Ammon's horn (tissue), 1 donor: ENCODE results near the gene EEPD1.

Experiments used
- DNase-seq: peaks from one replicate; pipeline ENCODE4 v3.0.0-alpha.2; 2016; ENCODE audit warnings: low spot score

Gene EEPD1

GRCh38 chr7:36300696-36301350 lies 147.8 kb downstream of the EEPD1 start:
- no peak for DNase-seq

GRCh38 chr7:36301914-36302771 lies 149.1 kb downstream of the EEPD1 start:
- DNase-seq, result no peak

DNA sequence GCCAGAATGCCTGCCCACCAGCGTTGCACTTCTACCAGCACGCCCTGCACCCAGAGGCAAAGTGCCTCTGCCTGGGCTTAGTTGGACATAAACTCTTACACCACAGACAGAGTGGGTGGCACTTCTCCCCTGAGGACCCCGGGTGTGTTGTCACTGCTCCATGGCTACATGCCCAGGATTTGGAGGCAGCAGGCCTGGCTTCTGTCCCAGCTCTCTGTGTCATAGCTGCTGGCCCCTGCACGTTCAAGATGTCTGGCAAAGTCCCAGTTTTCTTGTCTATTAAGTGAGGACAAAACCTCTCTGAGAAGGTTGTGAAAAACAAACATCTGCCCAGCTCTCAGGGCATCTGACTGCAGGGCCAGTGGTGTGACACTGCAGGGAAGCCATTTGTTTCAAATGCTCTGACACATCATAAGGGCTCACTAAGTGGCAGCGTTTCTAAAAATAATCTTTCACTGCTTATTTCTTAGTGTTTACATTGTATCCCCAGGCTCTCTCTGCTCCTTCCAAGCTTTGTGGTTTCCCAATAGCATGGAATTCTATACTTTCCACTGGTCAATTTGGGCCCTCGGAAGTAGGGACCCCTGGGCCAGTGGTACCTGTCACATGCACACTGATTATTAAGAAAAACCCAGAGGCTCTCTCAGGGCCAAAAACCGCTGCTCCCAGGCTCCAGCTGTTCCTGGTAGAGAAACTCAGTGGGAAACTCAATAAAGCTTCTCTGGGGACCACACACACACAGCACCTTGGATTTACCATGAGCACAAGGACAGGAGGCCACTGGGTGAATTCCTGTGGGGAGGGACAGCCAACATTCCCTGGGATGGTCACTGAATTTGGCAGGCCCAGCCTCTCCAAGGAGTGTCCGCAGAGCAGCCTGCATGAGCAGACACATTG lies 150.4 kb downstream of the EEPD1 start:
- DNase-seq, result peak; percentile 91

DNA sequence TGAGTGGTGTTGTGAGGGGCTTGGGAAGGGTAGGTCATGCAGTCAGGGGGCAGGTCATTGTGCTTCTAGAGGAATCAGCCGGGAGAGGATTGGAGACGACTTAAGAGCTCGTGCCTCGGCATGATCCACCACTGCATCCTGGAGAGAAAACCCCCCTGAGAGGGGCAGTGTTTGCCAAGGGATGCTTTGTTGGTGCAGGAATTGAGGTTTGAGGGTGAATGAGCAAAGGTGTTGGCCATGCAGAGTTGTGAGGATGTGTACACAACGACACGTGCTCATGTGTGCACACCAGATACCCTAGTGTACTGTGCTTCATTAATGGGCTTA lies 151.0 kb downstream of the EEPD1 start:
- no peak for DNase-seq

DNA sequence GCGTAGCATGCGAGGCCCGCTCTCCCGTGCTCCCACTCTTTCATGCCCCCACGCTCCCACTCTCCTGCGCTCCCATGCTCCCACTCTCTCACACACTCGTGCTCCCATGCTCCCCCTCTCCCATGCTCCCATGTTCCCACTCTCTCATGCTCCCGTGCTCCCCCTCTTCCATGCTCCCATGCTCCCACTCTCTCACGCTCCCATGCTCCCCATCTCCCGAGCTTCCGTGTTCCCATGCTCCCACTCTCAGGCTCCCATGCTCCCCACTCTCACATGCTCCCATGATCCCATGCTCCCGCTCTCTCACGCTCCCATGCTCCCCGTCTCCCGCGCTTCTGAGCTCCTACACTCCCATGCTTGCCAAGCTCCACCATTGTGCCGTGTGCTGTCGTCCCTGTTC lies 152.2 kb downstream of the EEPD1 start:
- DNase-seq, result no peak

GRCh38 chr7:36305648-36306047 lies 152.6 kb downstream of the EEPD1 start:
- no peak for DNase-seq

DNA sequence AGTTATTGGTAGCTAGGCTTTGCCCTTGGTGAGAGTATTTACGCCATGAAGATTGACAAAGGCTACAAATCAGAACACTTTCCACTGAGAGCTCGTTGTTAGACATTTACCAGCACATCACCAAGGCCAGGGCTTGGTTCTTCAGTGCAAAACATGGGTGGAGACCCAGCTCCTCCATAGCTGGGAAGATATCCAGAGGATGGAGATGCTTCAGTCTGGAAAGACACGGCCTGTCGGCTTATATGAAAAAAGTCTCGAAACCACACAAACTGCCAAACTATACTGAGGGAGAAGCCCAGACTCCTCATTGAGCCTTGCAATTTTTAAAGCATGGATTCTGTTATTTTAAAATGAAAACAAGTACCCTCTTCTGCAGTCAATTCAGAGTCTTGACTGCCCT lies 153.2 kb downstream of the EEPD1 start:
- DNase-seq, result no peak

DNA sequence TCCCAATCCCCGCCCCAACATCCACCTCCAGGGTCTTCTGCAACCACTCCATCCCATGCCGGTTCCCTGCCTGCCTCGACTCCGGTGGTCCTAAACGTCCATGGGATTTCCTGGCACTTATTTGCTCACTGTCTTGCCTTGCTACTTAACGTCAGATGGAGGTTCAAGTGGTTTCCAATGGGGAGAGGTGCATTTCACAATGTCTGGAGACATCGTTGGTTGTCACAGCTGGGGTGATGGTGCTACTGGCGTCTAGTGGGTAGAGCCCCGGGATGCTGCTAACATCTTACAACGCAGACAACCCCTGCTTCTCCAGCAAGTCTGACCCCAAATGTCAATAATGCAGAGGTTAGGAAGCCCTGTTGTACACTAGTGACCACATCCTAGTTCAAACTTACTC lies 153.7 kb downstream of the EEPD1 start:
- no peak for DNase-seq

DNA sequence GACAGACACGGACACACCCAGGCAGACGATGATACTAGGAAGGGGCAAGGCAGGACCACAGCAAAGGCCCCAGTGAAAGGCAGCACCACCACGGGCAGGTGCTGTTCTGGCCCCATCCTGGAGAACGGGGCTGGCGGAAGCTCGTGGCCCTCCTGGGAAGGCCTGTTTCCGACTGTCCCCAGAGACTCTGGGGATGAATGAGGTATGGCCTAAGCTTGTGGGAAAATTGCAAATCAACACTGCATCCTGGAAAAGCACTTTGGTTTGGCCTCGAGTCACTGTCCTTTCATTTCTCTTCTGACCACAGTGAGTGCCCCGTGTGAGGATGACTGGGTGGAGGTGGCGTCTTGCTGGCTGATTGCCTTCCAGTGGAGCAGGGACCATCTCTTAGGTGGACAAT lies 155.0 kb downstream of the EEPD1 start:
- DNase-seq, result no peak

DNA sequence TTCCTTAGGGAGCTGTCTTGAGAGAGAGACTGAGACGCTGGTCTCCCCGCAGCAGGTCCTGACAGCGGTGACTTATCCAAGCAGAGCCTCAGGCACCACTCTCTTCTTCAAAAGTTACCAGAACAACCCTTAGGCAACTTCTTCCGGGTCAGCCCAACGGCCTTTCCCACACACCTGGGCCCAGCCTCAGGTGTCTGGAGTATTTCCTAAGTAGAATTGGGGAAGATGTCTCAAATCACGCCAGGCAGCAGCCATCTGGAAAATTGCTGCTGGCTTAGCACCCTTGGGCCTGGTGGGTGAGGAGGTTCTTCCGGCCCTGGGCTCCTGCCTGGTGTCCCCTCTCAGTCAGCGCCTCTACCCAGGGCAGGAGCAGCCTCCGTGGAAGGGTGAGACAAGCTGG lies 156.2 kb downstream of the EEPD1 start:
- no peak for DNase-seq

GRCh38 chr7:36309716-36310115 lies 156.7 kb downstream of the EEPD1 start:
- no peak for DNase-seq

DNA sequence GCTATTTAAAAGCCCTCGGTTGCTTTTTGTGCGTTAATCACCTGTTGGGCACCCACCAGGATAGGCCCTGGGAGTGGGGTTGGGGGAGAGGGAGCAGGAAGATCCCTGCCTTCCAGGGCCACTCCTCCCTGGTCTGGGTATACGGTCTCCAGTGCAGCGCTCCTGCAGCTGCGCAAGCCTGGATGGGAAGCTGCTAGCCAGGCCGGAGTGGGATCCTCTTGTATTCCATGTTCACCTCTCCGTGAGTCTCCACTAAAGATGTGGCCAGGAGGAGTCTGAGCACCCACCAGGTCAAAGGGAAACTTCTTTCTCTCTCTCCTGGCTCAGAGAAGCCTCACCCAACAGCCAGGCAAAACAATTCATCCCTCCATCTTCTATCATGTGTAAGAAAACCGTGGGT lies 157.8 kb downstream of the EEPD1 start:
- no peak for DNase-seq

DNA sequence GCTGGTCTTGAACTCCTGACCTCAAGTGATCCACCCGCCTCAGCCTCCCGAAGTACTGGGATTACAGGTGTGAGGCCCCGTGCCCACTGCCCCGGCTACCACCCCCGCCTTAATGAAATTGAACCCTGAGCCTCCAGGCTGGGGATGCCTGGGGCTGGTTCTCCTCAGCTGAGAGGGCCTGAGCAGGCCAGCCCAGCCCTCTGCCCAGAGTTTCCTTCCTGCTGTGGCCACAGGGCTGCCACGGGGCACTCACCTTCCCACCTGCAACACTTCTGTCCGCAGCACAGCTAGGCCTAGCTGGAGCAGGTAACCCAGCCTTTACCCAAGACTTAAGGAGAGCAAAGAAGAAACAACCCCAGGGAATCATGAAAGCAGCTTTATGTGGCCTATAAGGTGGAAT lies 158.5 kb downstream of the EEPD1 start:
- DNase-seq, result no peak

- DNase-seq, result no peak
These were observed 159.2 kb downstream of the EEPD1 start for GRCh38 chr7:36312064-36312914.

GRCh38 chr7:36312915-36313334 lies 159.9 kb downstream of the EEPD1 start:
- no peak for DNase-seq

GRCh38 chr7:36313607-36314006 lies 160.6 kb downstream of the EEPD1 start:
- DNase-seq, result no peak

- no peak for DNase-seq
These were observed 161.4 kb downstream of the EEPD1 start for GRCh38 chr7:36314491-36314890.

- no peak for DNase-seq
These were observed 162.4 kb downstream of the EEPD1 start for GRCh38 chr7:36315309-36315944.

- DNase-seq, result no peak
These were observed 163.3 kb downstream of the EEPD1 start for GRCh38 chr7:36316319-36316718.

DNA sequence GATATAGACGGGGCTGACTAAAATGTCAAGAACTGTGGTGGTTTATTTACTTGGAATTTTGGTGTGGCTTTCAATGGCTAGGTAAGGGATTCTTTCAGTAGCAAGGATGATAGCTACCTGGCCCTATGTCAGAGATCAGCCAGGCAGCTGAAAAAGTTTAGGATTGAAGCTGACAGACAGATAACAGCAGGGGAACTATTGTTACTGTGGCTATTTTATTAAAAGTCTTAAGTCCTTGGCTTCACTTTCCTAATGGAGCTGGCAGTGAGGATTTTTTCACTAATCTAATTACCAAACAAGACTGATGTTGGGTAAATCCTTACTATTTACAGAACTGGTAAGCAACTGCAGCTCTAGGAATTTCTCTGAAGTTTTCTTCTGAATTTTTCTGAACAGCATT lies 164.2 kb downstream of the EEPD1 start:
- no peak for DNase-seq

- no peak for DNase-seq
These were observed 165.1 kb downstream of the EEPD1 start for GRCh38 chr7:36318116-36318515.
